Vagina (tissue), 2 donors: ENCODE measurements around the gene PLET1.

Experiments
- POLR2A ChIP-seq, 2 donors: fragments of 450-650 bp; IDR thresholded peaks; one replicate each; pipeline ENCODE4 v1.6.1; 2017; ENCODE audit warnings: antibody characterized with exemption in 2 of 2, mild to moderate bottlenecking in 2 of 2, moderate library complexity in 2 of 2
- POLR2AphosphoS5 ChIP-seq, 2 donors: sonication (generic); formaldehyde crosslinking; IDR thresholded peaks; one replicate each; pipeline ENCODE4 v1.9.0; 2017; ENCODE audit warnings: antibody characterized with exemption in 2 of 2, mild to moderate bottlenecking in 2 of 2, low read depth in 1 of 2; ENCODE audit not compliant: insufficient read depth in 1 of 2
- TF ChIP-seq, protein P1 (sequence below), 3 experiments: fragments of 450-650 bp in 2 of 3; fragments of 200-600 bp in 1 of 3; sonication (generic) in 1 of 3; IDR thresholded peaks; one replicate each; pipeline ENCODE4 v1.5.1; 2017 to 2019; ENCODE audit warnings: antibody characterized with exemption in 3 of 3, mild to moderate bottlenecking in 2 of 3, moderate library complexity in 2 of 3

DNA sequence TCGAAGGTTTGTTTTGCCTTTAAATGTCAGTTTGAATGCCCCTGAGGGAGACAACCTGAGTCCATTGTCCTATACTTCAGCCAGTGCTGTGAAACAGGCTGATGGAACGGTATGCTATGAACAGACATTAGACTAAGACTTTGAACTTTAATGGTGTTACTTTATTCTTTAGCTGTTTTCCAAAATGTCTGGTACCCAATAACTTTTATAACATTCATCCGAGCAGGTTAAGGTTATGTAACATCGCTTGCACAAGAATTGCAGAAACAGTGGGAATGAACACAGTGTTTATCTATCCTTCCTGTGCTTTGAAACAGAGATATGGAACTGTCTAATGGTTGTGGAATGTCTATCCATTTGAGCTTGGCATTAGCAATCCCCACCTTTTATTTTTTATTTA, 46.9 kb downstream of the PLET1 start:
- TF ChIP-seq, protein P1, sequence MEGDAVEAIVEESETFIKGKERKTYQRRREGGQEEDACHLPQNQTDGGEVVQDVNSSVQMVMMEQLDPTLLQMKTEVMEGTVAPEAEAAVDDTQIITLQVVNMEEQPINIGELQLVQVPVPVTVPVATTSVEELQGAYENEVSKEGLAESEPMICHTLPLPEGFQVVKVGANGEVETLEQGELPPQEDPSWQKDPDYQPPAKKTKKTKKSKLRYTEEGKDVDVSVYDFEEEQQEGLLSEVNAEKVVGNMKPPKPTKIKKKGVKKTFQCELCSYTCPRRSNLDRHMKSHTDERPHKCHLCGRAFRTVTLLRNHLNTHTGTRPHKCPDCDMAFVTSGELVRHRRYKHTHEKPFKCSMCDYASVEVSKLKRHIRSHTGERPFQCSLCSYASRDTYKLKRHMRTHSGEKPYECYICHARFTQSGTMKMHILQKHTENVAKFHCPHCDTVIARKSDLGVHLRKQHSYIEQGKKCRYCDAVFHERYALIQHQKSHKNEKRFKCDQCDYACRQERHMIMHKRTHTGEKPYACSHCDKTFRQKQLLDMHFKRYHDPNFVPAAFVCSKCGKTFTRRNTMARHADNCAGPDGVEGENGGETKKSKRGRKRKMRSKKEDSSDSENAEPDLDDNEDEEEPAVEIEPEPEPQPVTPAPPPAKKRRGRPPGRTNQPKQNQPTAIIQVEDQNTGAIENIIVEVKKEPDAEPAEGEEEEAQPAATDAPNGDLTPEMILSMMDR (IDR thresholded peaks at IDR 0.05): no peak
- TF ChIP-seq POLR2A (IDR thresholded peaks at IDR 0.05): no peak
- no peak for TF ChIP-seq POLR2AphosphoS5 (IDR thresholded peaks at IDR 0.05; ENCODE audit: insufficient read depth in 1 of 2, low read depth in 1 of 2)
